HL-60 (cell line): ENCODE results near the gene ADPRHL1.

ENCODE experiments used
- GABPA ChIP-seq: IDR thresholded peaks from 2 replicates; pipeline ENCODE4 v1.6.1; 2012; ENCODE audit warnings: low read depth
- POLR2AphosphoS5 ChIP-seq: IDR thresholded peaks from 2 replicates; pipeline ENCODE4 v1.6.1; 2012; ENCODE audit warnings: low read depth
- REST ChIP-seq: IDR thresholded peaks from 2 replicates; pipeline ENCODE4 v1.6.1; 2012; ENCODE audit warnings: low read depth; ENCODE audit not compliant: insufficient replicate concordance
- TF ChIP-seq, protein P1 (sequence below): IDR thresholded peaks from one replicate; pipeline ENCODE4 v1.5.1; 2011; ENCODE audit warnings: low read length, control low read depth, inconsistent platforms; ENCODE audit not compliant: insufficient read depth

DNA sequence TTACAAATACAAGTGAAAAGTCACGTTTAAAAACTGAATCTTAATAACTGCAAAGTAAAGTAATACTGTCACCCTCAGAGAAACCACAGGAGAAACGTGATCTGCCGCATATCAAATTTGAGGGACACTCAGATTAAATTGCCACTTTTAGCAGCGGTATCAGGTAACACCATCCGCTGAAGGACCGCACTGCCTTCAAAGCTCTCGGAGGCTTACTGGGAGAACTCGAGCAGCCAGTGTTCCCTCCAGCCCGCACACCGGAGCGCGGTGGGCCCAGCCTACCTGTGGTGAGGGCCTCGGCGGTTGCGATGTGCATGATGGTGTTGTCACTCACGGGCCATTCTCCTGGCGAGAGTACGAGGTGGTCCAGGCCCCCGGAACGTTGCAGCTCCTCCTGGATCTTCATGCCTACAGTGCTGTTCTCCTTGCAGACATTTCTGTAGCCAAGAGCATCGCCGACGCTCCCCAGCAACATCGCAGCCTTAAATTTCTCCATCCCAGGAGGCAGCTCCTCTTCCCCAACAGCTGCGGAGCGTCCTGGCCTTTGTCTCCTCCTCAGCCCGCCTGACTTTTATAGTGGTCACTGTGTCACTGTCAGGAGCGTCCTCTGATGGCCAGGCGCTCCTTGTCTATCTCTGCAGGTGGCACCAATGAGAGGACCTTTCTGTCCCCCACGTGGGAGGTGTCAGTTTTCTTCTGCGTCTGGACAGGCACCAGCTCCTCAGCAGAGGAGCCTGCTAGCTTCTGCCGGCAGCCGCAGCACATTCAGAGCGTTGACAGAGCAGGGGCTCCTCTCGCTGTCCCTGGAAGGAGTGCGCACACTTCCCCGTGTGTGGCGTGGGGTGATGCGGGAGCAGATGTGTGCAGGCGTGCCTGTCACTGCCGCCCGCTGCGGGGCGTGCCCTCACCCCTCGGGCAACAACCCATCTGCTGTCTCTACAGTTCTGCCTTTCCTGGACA is at the start of gene ADPRHL1:
- TF ChIP-seq REST (no peak), POLR2AphosphoS5 (no peak), GABPA (no peak)
- TF ChIP-seq, protein P1, sequence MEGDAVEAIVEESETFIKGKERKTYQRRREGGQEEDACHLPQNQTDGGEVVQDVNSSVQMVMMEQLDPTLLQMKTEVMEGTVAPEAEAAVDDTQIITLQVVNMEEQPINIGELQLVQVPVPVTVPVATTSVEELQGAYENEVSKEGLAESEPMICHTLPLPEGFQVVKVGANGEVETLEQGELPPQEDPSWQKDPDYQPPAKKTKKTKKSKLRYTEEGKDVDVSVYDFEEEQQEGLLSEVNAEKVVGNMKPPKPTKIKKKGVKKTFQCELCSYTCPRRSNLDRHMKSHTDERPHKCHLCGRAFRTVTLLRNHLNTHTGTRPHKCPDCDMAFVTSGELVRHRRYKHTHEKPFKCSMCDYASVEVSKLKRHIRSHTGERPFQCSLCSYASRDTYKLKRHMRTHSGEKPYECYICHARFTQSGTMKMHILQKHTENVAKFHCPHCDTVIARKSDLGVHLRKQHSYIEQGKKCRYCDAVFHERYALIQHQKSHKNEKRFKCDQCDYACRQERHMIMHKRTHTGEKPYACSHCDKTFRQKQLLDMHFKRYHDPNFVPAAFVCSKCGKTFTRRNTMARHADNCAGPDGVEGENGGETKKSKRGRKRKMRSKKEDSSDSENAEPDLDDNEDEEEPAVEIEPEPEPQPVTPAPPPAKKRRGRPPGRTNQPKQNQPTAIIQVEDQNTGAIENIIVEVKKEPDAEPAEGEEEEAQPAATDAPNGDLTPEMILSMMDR: no peak
